A673 (cell line): ENCODE results near the gene UBE3C.

Experiments
- EZH2 ChIP-seq: fragments of 200-600 bp; sonication (generic); IDR thresholded peaks from 2 replicates; pipeline ENCODE4 v1.6.1; 2017; ENCODE audit warnings: borderline replicate concordance, low read depth, mild to moderate bottlenecking, mixed read lengths, antibody characterized with exemption, low read length; ENCODE audit not compliant: poor library complexity, severe bottlenecking
- TF ChIP-seq, protein P1 (sequence below): fragments of 300-800, 200-600 bp; sonication (generic); conservative IDR thresholded peaks from 2 replicates; pipeline ENCODE4 v1.5.1; 2017; ENCODE audit warnings: low read depth, mild to moderate bottlenecking, antibody characterized with exemption, low read length, moderate library complexity, mixed read lengths

DNA sequence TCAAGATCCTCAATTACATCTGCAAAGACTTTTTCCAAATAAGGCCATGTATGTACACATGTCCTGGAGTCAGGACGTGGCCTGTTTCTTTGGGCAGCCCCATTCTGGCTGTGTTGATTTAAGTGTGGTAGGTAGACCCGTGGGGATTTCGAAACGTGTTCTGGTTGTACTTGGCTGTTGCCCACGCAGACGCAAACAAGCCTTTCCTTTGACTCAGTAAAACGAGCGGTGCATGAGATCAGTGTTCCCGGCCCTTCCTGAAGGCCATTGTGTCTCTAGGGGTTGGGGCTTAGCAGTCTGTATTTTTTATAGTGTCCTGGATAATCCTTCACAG lies 133.2 kb downstream of the UBE3C start:
- TF ChIP-seq, protein P1, sequence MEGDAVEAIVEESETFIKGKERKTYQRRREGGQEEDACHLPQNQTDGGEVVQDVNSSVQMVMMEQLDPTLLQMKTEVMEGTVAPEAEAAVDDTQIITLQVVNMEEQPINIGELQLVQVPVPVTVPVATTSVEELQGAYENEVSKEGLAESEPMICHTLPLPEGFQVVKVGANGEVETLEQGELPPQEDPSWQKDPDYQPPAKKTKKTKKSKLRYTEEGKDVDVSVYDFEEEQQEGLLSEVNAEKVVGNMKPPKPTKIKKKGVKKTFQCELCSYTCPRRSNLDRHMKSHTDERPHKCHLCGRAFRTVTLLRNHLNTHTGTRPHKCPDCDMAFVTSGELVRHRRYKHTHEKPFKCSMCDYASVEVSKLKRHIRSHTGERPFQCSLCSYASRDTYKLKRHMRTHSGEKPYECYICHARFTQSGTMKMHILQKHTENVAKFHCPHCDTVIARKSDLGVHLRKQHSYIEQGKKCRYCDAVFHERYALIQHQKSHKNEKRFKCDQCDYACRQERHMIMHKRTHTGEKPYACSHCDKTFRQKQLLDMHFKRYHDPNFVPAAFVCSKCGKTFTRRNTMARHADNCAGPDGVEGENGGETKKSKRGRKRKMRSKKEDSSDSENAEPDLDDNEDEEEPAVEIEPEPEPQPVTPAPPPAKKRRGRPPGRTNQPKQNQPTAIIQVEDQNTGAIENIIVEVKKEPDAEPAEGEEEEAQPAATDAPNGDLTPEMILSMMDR = no peak
- no peak for TF ChIP-seq EZH2
